Testis (tissue), 3 donors: ENCODE results near the gene P2RY14. TPM values are rescaled to one million over a fixed set of nuclear protein-coding genes. Genes with fewer than 3 reads are reported as not detected.

Experiments
- DNase-seq: peaks from one replicate; pipeline ENCODE4 v3.0.0-alpha.2; 2019
- H3K27ac ChIP-seq, 2 donors: fragments of 200-600 bp; sonication (generic); one replicate each; pipeline ENCODE4 v1.5.1; 2019
- H3K27me3 ChIP-seq: fragments of 200-600 bp; sonication (generic); one replicate; pipeline ENCODE4 v1.5.1; 2019
- H3K36me3 ChIP-seq: fragments of 200-600 bp; sonication (generic); one replicate; pipeline ENCODE4 v1.5.1; 2017; ENCODE audit warnings: low read depth; ENCODE audit errors: missing control alignments
- H3K4me1 ChIP-seq: fragments of 200-600 bp; sonication (generic); one replicate; pipeline ENCODE4 v1.5.1; 2019
- H3K4me3 ChIP-seq, 2 donors: fragments of 200-600 bp; sonication (generic); one replicate each; pipeline ENCODE4 v1.5.1; 2017 to 2019
- H3K9me3 ChIP-seq: fragments of 200-600 bp; sonication (generic); one replicate; pipeline ENCODE4 v1.5.1; 2017
- CTCF ChIP-seq, 3 experiments: fragments of 450-650 bp in 2 of 3; fragments of 200-600 bp in 1 of 3; sonication (generic) in 1 of 3; IDR thresholded peaks; one replicate each; pipeline ENCODE4 v1.5.1; 2016 to 2019; ENCODE audit warnings: antibody characterized with exemption in 3 of 3, mild to moderate bottlenecking in 2 of 3, moderate library complexity in 1 of 3
- POLR2A ChIP-seq: fragments of 450-650 bp; IDR thresholded peaks from one replicate; pipeline ENCODE4 v1.6.1; 2017; ENCODE audit warnings: antibody characterized with exemption, mild to moderate bottlenecking, moderate library complexity
- WGBS, 2 donors: methylation state at CpG; one replicate each; pipeline ENCODE4 v1.1.5; 2018; 5-methylcytosine and 5-hydroxymethylcytosine counted together
- intact Hi-C: fragments of 100-400 bp; cut with DNase I; formaldehyde crosslinking; loops from one replicate; pipeline ENCODE4 v1.15.1; 2023; ENCODE audit warnings: low total_unique reads
- polyA plus RNA-seq: library from polyadenylated mRNA; stranded (reverse); fragments of 350-450 nt; fragmentation: Illumina TruSeq; extraction: RNeasy Lipid Tissue Mini Kit (QIAGEN cat#74804); gene quantifications from one replicate; pipeline ENCODE4 v1.2.3, GENCODE V29; 2014; ENCODE audit warnings: low read depth, low replicate concordance; ENCODE audit not compliant: insufficient read depth
- total RNA-seq, 2 donors: library from RNA; depleted of rRNA; stranded (reverse); fragments of >200 nt; gene quantifications; one replicate each; pipeline ENCODE4 v1.2.3, GENCODE V29; 2016

Gene P2RY14
- total and polyA plus RNA-seq, 3 donors from 2014 or later = 0.47 to 0.79 (median 0.50) TPM

- no peaks in the 10 kb centered on the region for H3K4me1 ChIP-seq
- no peaks in the 10 kb centered on the region for H3K27me3 ChIP-seq
- DNase-seq = no peak
- H3K9me3 ChIP-seq = no peaks in the 10 kb centered on the region
- no peak for TF ChIP-seq CTCF (IDR thresholded peaks at IDR 0.05)
- TF ChIP-seq POLR2A = no peak
- intact Hi-C loops = no loop called here
- no peak overlapping the region for H3K4me3 ChIP-seq
- 87 to 88% methylated on average over 7 of the region's 7 CpGs for WGBS, 2 donors
- H3K36me3 ChIP-seq = no peaks in the 10 kb centered on the region
- H3K27ac ChIP-seq = no peak overlapping the region
These were observed 26.9 kb upstream of the P2RY14 start for GRCh38 chr3:151305060-151305774.

GRCh38 chr3:151303751-151304150, 25.4 kb upstream of the P2RY14 start:
- no peaks in the 10 kb centered on the region for H3K27me3 ChIP-seq
- H3K4me1 ChIP-seq = no peaks in the 10 kb centered on the region
- H3K9me3 ChIP-seq = no peaks in the 10 kb centered on the region
- H3K36me3 ChIP-seq = no peaks in the 10 kb centered on the region
- DNase-seq = no peak
- H3K4me3 ChIP-seq = no peak overlapping the region
- intact Hi-C loops = no loop called here
- no peak for TF ChIP-seq POLR2A
- no peak for TF ChIP-seq CTCF (IDR thresholded peaks at IDR 0.05)
- WGBS, 2 donors = 67 to 79% methylated on average over 2 of the region's 2 CpGs
- no peak overlapping the region for H3K27ac ChIP-seq

- Histone ChIP-seq H3K27me3 (no peaks in the 10 kb centered on the region), H3K4me1 (no peaks in the 10 kb centered on the region), H3K27ac (no peak overlapping the region), H3K36me3 (no peaks in the 10 kb centered on the region), H3K9me3 (no peaks in the 10 kb centered on the region), H3K4me3 (no peak overlapping the region)
- no peak for TF ChIP-seq POLR2A
- TF ChIP-seq CTCF (IDR thresholded peaks at IDR 0.05) = no peak
- no peak for DNase-seq
- 89 to 92% methylated on average over 3 of the region's 3 CpGs for WGBS, 2 donors
- intact Hi-C loops = no loop called here
These were observed 23.4 kb upstream of the P2RY14 start for GRCh38 chr3:151301787-151302186.

- intact Hi-C loops = no loop called here
- no peaks in the 10 kb centered on the region for H3K36me3 ChIP-seq
- no peak for DNase-seq
- no peak overlapping the region for H3K4me3 ChIP-seq
- no peaks in the 10 kb centered on the region for H3K9me3 ChIP-seq
- H3K27me3 ChIP-seq = no peaks in the 10 kb centered on the region
- 81 to 95% methylated on average over 1 of the region's 1 CpG for WGBS, 2 donors
- no peaks in the 10 kb centered on the region for H3K4me1 ChIP-seq
- TF ChIP-seq POLR2A (no peak), CTCF (IDR thresholded peaks at IDR 0.05) (no peak)
- no peak overlapping the region for H3K27ac ChIP-seq
These were observed 22.2 kb upstream of the P2RY14 start for GRCh38 chr3:151300539-151300938.

- intact Hi-C loops = no loop called here
- no peak for DNase-seq
- Histone ChIP-seq H3K27me3 (no peaks in the 10 kb centered on the region), H3K27ac (no peak overlapping the region), H3K36me3 (no peaks in the 10 kb centered on the region), H3K4me1 (no peaks in the 10 kb centered on the region), H3K4me3 (no peak overlapping the region), H3K9me3 (no peaks in the 10 kb centered on the region)
- WGBS, 2 donors = 91 to 94% methylated on average over 2 of the region's 2 CpGs
- TF ChIP-seq CTCF (IDR thresholded peaks at IDR 0.05) = no peak
- no peak for TF ChIP-seq POLR2A
These were observed 20.7 kb upstream of the P2RY14 start for GRCh38 chr3:151299006-151299405.
